ENCODE measurements around the gene ZFC3H1.

DNA sequence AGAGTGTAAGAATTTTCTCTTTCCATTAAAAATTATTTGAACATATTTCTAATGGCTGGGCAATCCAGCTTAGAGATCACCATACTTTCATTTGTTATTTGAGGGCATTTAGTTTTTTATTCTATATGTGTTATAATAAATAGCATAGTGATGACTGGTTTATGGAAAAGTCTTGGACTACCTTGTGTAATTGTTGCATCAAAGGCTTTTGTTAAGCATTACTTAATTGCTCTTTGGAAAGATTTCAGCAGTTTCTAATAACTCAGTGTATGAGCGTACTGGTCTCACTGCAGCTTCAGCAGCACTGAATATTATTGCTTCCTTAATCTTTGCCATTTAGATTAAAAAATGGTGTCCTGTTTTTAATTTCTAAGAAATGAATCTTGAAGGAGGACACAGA, 45.0 kb upstream of the ZFC3H1 start:
- TF ChIP-seq, protein P1, sequence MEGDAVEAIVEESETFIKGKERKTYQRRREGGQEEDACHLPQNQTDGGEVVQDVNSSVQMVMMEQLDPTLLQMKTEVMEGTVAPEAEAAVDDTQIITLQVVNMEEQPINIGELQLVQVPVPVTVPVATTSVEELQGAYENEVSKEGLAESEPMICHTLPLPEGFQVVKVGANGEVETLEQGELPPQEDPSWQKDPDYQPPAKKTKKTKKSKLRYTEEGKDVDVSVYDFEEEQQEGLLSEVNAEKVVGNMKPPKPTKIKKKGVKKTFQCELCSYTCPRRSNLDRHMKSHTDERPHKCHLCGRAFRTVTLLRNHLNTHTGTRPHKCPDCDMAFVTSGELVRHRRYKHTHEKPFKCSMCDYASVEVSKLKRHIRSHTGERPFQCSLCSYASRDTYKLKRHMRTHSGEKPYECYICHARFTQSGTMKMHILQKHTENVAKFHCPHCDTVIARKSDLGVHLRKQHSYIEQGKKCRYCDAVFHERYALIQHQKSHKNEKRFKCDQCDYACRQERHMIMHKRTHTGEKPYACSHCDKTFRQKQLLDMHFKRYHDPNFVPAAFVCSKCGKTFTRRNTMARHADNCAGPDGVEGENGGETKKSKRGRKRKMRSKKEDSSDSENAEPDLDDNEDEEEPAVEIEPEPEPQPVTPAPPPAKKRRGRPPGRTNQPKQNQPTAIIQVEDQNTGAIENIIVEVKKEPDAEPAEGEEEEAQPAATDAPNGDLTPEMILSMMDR (IDR thresholded peaks at IDR 0.05): no peak
- TF ChIP-seq POLR2A (IDR thresholded peaks at IDR 0.05): no peak
